Breast epithelium (tissue), 3 donors: ENCODE results near the gene CENPU.

ENCODE experiments used
- POLR2A ChIP-seq: fragments of 450-650 bp; IDR thresholded peaks from one replicate; pipeline ENCODE4 v1.6.1; 2016; ENCODE audit warnings: antibody characterized with exemption, mild to moderate bottlenecking, moderate library complexity
- TF ChIP-seq, protein P1 (sequence below), 3 donors: fragments of 450-650 bp; IDR thresholded peaks; one replicate each; pipeline ENCODE4 v1.5.1; 2016 to 2017; ENCODE audit warnings: antibody characterized with exemption in 3 of 3, mild to moderate bottlenecking in 3 of 3, moderate library complexity in 3 of 3

DNA sequence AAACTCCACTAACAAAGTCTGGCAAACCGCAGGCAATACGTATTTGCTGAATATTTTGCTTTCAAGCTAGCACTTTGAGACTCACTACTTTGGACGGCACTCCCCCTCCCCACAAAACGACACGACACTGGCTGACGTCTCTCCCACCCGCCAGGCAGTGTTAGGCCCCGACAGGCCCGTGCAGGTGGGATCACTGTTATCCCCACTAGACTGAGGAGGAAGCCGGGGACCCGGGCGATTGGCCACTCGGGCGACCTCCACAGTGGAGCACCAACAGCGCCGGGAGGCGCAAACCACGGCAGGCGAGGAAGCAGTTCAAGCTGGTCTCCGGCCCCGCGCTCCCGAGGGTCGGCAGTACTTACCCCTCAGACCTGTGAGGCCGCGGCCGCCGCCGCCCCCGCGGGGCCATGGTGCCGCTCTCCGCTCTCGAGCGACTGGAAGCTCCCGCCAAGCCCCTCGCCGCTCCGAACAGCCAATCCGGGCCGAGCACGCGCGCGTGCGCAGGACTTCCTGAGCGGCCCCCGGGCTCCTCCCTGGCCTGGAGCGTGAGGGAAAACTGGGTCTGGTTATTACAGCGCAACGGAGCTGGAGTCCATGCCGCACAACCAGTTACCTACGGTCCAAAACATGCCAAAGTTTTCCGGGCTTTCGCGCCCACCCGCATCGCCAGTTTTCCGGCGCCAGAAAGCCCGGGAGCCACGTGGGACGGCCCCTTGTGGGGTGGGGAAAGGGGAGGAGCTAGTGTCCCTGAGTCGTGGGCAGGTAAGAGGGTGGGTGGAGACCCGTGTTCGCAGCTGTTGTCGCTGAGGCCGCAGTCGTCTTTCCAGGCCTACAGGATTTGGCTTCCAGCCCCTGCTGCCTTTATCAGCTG lies at the start of gene CENPU:
- TF ChIP-seq, protein P1, sequence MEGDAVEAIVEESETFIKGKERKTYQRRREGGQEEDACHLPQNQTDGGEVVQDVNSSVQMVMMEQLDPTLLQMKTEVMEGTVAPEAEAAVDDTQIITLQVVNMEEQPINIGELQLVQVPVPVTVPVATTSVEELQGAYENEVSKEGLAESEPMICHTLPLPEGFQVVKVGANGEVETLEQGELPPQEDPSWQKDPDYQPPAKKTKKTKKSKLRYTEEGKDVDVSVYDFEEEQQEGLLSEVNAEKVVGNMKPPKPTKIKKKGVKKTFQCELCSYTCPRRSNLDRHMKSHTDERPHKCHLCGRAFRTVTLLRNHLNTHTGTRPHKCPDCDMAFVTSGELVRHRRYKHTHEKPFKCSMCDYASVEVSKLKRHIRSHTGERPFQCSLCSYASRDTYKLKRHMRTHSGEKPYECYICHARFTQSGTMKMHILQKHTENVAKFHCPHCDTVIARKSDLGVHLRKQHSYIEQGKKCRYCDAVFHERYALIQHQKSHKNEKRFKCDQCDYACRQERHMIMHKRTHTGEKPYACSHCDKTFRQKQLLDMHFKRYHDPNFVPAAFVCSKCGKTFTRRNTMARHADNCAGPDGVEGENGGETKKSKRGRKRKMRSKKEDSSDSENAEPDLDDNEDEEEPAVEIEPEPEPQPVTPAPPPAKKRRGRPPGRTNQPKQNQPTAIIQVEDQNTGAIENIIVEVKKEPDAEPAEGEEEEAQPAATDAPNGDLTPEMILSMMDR (IDR thresholded peaks at IDR 0.05): no peak
- TF ChIP-seq POLR2A: peak; percentile 41
